ENCODE results near the gene CCND1.

CCND1 gene

GRCh38 chr11:69698362-69698761 lies 57.4 kb downstream of the CCND1 start:
- Histone ChIP-seq H3K4me3 (ENCODE audit: low read length) (no peak overlapping the region), H3K4me1 (ENCODE audit: control insufficient read depth, insufficient read depth, low read length) (no peaks in the 10 kb centered on the region), H3K27ac (ENCODE audit: low read depth, low read length) (no peak overlapping the region), H3K9ac (ENCODE audit: low read length) (no peak overlapping the region), H3K36me3 (ENCODE audit: control insufficient read depth, insufficient read depth, low read length) (no peaks in the 10 kb centered on the region), H3K27me3 (ENCODE audit: control insufficient read depth, insufficient read depth, low read length) (peaks cover 10% of the 10 kb centered on the region)

- H3K27me3 ChIP-seq (ENCODE audit: control insufficient read depth, insufficient read depth, low read length): peaks cover 10% of the 10 kb centered on the region
- no peak overlapping the region for H3K27ac ChIP-seq (ENCODE audit: low read depth, low read length)
- H3K36me3 ChIP-seq (ENCODE audit: control insufficient read depth, insufficient read depth, low read length): no peaks in the 10 kb centered on the region
- H3K9ac ChIP-seq (ENCODE audit: low read length): no peak overlapping the region
- H3K4me3 ChIP-seq (ENCODE audit: low read length): no peak overlapping the region
- H3K4me1 ChIP-seq (ENCODE audit: control insufficient read depth, insufficient read depth, low read length): no peaks in the 10 kb centered on the region
These were observed 58.3 kb downstream of the CCND1 start for GRCh38 chr11:69699213-69699612.

GRCh38 chr11:69700278-69701140 lies 59.6 kb downstream of the CCND1 start:
- no peaks in the 10 kb centered on the region for H3K36me3 ChIP-seq (ENCODE audit: control insufficient read depth, insufficient read depth, low read length)
- H3K27me3 ChIP-seq (ENCODE audit: control insufficient read depth, insufficient read depth, low read length): peaks cover 10% of the 10 kb centered on the region
- no peak overlapping the region for H3K9ac ChIP-seq (ENCODE audit: low read length)
- H3K27ac ChIP-seq (ENCODE audit: low read depth, low read length): no peak overlapping the region
- no peaks in the 10 kb centered on the region for H3K4me1 ChIP-seq (ENCODE audit: control insufficient read depth, insufficient read depth, low read length)
- H3K4me3 ChIP-seq (ENCODE audit: low read length): no peak overlapping the region

GRCh38 chr11:69702239-69702691 lies 61.3 kb downstream of the CCND1 start:
- H3K36me3 ChIP-seq (ENCODE audit: control insufficient read depth, insufficient read depth, low read length): no peaks in the 10 kb centered on the region
- H3K27ac ChIP-seq (ENCODE audit: low read depth, low read length): no peak overlapping the region
- no peaks in the 10 kb centered on the region for H3K4me1 ChIP-seq (ENCODE audit: control insufficient read depth, insufficient read depth, low read length)
- peaks cover 10% of the 10 kb centered on the region for H3K27me3 ChIP-seq (ENCODE audit: control insufficient read depth, insufficient read depth, low read length)
- H3K4me3 ChIP-seq (ENCODE audit: low read length): no peak overlapping the region
- H3K9ac ChIP-seq (ENCODE audit: low read length): no peak overlapping the region

- Histone ChIP-seq H3K4me3 (ENCODE audit: low read length) (no peak overlapping the region), H3K36me3 (ENCODE audit: control insufficient read depth, insufficient read depth, low read length) (no peaks in the 10 kb centered on the region), H3K27me3 (ENCODE audit: control insufficient read depth, insufficient read depth, low read length) (peaks cover 10% of the 10 kb centered on the region), H3K4me1 (ENCODE audit: control insufficient read depth, insufficient read depth, low read length) (no peaks in the 10 kb centered on the region), H3K9ac (ENCODE audit: low read length) (no peak overlapping the region), H3K27ac (ENCODE audit: low read depth, low read length) (no peak overlapping the region)
These were observed 62.0 kb downstream of the CCND1 start for GRCh38 chr11:69702769-69703452.

GRCh38 chr11:69703453-69703767 lies 62.5 kb downstream of the CCND1 start:
- H3K4me3 ChIP-seq (ENCODE audit: low read length): no peak overlapping the region

More at GRCh38 chr11:69703453-69703767, 62.5 kb downstream of the CCND1 start:
- Histone ChIP-seq H3K27me3 (ENCODE audit: control insufficient read depth, insufficient read depth, low read length) (peaks cover 10% of the 10 kb centered on the region), H3K27ac (ENCODE audit: low read depth, low read length) (no peak overlapping the region), H3K36me3 (ENCODE audit: control insufficient read depth, insufficient read depth, low read length) (no peaks in the 10 kb centered on the region), H3K4me1 (ENCODE audit: control insufficient read depth, insufficient read depth, low read length) (no peaks in the 10 kb centered on the region), H3K9ac (ENCODE audit: low read length) (no peak overlapping the region)
